Germinal center (tissue), 1 donor: ENCODE measurements around the gene SAV1.
A peak's percentile ranks its signal among the peaks of the same experiment; 100 is the strongest.
"Not testable (repeated sequence)": the region's sequence is repeated elsewhere in the genome, so short reads cannot be mapped to it uniquely, and the experiment has no call there.

Experiments
- DNase-seq: peaks from one replicate; pipeline ENCODE4 v3.0.0; 2012; ENCODE audit warnings: mixed read lengths, low spot score

Gene SAV1

DNA sequence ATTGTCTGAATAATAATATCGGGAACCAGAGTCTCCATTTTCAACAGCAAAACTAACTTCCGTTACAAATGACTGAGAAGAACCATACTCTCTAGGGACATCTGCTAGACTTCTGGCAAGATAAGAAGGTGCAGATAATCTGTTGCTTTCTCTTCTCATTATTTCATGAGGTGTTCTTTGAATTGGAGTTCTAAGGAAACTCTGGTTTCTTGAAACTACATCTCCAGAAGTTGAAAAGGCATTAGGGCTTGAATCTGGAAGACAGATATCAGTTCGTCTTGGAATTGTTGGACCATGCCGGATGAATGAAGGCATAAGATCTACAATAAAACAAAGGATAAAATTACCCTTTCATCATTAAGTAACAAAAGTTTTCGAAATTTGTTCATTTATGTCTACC, 2.8 kb downstream of the SAV1 start:
- not testable (repeated sequence) for DNase-seq

DNA sequence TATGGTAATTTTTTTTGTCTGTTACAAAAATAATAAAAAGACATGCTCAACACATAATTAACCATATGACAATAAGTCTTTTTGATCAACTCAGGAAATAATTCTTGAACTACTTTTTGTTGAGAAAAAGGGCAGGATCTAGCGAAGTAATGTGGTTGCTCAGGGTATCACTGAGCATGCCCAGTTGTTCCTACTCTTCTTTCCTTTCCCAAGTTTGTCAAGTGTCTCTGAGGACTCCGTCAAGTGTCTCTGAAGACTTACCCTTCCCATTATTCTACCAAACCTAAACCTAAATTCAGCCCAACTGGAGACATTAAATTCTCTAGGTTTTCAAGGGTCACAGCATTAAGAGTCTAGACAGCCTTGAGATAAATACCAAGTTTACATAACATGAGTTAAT, 3.5 kb downstream of the SAV1 start:
- DNase-seq: not testable (repeated sequence)

DNA sequence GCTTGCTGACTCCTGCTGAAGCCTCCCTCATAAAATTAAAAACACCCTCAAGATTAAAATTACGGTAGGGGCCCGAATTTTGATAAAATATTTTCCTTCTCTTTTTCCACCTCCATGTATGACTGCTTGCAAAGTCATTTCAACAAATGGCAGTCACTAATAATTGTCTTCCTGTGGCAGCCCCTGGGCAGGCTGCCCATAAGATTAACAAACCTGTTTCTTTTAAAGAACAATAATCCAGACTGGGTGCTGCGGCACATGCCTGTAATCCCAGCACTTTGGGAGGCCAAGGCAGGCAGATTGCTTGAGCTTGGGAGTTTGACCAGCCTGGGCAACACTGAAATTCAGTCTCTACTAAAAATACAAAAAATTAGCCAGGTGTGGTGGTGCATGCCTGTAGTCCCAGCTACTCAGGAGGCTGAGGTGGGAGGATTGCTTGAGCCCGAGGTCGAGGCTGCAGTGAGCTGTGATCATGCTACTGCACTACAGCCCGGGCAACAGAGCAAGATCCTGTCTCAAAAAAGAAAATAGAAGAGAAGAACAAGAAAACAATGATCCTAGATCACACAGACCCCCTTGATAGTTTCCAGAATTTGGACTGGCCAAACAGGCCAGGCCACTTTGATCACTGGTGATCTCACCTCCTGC, 8.7 kb downstream of the SAV1 start:
- DNase-seq: no peak

DNA sequence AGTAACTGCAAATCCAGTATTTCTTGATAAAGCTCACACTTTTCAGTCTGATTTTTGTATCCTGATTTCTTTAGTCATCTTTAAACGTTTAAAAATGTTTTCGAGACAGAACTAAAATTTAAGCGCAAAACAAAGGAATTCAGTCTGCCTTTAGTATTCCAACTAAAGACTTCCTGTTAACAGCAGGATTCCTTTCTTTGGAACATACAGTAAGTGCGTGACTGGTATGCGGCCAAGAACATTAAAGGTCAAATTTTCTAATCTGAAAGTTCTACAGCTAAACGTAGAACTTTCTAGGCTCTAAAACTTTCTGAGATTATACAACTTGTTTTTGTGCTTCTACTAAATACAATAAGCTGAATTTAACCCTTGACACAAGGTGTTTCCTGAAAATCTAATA, 9.9 kb downstream of the SAV1 start:
- no peak for DNase-seq

DNA sequence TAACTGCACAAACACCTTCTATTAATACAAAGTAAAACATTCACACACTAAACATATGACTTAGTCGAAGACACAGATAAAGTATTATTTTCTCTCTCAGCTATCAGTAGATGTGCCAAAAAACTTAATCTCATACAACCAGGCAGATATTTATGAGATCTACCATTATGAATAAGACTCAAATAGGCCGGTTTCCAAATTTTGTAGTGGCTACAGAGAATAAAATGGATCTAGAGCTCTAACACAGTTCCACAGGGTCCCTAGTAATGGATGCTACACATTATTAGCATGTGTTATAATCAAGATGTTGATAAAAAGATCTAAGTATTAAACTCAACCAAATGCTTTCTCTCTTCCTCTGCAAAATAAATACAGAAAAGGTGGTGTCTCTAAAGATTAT, 10.4 kb downstream of the SAV1 start:
- DNase-seq: no peak

DNA sequence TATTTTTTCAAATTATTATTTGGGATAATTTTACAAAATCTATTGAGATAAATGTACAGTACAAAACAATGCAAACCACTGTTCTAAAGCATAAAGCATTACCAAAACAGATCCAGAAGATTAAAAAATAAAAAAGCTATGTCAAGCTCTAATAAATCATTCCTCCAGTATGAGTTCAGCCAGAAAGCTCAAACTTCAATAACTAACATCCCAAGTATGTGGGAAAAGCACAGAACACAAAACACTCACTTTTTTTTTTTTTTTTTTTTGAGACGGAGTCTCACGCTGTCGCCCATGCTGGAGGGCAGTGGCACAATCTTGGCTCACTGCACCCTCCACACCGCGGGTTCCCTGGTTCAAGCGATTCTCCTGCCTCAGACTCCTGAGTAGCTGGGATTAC, 11.3 kb downstream of the SAV1 start:
- no peak for DNase-seq

DNA sequence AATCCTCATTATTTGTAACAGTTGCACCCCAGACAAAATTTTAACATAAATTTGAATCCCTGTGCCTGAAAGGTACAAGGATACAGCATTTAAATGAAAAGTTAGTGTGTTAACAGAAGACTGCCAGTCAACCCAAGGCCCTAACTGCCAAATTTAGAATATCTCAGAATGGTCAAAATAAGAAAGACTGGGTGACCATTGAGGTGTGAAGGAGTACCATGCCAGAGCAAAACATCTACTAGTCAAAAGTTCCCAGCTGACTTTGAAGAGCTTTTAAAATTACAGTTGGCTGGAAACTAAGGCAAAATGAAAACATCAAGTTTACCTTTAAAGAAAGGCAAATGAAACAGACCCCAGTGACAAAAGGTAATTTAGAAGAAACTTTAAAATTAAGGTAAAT, 18.4 kb downstream of the SAV1 start:
- peak; percentile 23 for DNase-seq

DNA sequence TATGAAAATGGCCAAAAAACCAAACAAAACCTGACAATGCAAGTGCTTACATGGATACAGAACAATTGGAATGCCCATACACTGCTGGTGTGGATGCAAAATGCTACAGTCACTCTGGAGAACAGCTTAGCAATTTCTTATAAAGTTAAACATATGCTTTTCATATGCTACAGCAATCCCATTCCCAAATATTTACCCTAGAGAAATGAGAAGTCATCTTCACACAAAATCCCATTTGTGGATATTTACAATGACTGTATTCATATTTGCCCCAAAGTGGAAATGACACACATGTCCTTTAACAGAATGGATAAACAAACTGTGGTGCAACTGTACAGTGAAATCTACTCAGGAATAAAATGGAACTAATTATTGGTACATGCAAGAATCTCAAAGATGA, 20.4 kb downstream of the SAV1 start:
- DNase-seq: no peak

DNA sequence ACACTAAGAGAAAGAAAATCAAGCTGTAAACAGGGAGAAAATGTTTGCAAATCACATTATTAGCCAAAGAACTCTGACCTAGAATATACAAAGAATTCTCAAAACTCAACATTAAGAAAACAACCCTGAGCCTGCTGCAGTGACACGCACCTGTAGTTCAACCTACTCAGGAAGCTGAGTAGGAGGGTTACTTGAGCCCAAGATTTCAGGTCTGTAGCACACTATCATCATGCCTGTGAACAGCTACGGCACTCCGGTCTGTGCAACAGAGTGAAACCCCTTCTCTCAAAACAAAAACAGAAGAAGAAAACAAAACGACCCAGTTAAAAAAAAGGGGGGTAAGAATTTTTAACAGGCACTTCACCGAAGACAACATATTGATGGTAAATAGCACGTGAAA, 20.8 kb downstream of the SAV1 start:
- DNase-seq: peak; percentile 25

DNA sequence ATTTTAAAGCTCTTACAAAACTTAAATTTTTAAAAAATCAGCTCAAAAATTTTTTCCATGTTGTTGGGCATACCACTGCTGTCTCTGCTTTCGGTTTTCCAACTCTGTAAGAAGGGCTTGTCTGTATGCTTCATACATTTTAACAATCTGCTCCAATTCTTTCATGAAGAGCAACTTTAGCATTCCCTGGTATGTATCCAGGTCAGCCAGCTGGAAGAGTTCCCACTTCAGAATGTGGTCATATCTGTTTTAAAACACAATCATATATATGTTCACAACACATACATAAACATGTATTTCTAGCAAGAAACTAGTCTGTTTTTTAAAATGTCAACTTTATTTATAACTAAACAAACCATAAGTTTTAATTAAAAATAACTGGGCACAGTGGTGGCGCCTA, 33.0 kb downstream of the SAV1 start:
- no peak for DNase-seq

DNA sequence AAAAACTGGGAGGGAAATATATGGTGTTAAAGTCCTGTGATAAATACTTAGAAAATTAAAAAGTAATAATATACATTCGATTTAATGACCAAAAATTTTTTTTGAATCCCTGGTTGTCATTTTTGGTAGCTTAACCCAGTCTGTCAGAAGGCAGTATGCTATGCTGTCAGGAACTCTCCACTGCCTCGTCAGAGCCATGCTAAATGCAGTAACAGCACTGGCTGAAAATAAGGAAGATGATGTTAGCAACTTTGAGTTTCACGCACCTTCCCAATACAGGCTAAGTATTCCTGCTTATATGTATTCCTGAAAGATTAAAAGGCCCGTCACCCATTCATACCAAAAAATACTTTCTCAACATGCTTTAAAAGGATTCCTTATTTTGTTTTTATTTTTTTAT, 34.2 kb downstream of the SAV1 start:
- no peak for DNase-seq

DNA sequence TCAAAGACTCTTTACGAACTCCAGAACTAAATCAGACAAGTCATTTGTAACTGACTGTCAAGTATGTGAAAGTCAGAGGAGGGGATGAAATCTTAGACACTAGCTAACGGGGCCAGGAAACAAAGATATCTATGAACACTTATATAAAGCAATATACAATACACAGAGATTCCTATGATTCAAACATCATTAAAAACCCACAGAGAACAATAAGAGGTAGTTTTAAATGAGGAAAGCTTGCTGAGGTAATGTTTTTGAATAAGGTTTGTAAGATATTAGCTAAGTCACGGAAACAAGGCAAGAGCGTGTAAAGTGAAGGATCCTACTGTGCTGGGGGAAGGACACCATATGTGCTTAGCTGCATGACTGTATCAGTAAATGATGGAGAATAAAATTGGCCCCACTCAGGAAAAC, 36.7 kb downstream of the SAV1 start:
- DNase-seq: no peak

DNA sequence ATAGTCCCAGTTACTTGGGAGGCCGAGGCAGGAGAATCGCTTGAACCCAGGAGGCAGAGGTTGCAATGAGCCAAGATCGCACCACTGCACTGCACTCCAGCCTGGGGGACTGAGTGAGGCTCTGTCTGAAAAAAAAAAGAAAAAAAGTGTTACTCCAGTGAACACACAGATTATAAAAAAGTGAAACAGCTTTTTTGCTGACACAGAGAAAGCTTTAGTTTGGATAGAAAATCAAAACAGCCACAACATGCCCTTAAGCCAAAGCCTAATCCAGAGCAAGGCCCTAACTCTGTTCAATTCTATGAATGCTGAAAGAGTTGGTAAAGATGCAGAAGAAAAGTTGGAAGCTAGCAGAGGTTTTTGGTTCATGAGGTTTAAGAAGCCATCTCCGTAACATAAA, 43.2 kb downstream of the SAV1 start:
- not testable (repeated sequence) for DNase-seq

DNA sequence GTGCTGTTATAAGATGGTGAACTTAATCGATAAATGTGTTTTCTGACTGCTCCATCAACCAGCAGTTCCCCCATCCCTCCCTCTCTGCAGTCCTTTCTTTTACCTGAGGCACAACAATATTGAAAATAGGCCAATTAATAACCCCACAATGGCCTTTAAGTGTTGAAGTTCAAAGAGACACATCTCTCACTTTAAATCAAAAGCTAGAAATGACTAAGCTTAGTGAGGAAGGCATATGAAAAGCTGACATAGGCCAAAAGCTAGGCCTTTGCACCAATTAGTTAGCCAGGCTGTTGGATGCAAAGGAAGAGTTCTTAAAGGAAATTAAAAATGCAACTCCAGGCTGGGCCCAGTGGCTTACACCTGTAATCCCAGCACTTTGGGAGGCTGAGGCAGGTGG, 43.7 kb downstream of the SAV1 start:
- DNase-seq: no peak

DNA sequence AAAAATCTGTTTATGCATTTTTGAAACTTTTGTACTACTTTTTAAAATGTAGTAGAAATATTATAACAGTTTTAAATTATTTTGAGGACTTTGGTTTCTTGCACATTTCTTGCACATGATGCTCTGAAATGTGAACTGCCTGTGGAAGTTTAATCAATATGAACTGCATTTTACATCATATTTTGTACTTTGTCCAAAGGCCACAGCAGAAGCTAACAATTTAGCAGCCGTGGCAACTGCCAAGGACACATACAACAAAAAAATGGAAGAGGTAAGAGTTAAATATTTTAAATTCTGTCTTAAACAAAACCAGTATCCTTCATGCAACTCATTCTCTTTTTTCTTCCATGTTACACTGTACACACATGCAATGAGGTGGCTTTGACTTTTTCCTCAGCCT, 45.1 kb downstream of the SAV1 start:
- no peak for DNase-seq

DNA sequence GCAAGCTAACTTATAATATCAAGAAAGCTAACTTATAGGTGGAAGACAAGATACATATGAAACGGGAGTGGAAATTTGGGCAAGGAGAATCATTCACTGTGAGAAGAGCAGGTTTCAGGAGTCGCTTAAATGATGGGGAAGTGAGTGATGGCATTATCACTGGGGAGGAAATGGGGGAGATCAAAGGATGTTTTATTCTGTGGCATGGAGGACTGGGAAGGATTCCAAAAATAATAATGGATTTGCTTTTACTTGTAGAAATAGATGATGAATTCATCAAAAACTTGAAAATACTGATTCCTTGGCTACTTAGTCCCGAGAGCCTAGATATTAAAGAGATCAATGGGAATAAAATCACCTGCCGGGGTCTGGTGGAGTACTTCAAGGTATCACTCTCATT, 47.8 kb downstream of the SAV1 start:
- no peak for DNase-seq

DNA sequence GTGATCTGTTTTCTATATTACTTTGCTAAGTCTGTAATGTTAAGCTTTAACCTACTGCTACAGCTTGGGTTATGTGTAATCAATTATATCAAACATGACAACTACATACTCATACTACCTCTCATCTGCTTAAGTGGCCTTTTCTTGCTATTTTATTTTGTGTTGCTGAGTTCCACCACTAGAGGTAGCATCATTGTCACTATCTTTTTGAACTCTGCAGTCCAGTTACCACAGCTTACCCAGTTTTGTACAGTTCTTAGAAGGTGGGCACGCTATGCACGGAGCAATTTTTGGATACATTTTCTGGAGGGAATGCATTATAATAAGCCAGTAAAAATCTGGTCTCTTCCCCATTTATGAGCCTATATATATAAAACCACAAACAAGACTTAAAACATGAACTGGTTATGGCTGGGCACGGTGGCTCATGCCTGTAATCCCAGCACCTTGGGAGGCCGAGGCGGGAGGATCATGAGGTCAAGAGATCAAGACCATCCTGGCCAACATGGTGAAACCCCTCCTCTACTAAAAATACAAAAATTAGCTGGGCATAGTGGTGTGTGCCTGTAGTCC, 48.5 kb downstream of the SAV1 start:
- peak; percentile 15 for DNase-seq

DNA sequence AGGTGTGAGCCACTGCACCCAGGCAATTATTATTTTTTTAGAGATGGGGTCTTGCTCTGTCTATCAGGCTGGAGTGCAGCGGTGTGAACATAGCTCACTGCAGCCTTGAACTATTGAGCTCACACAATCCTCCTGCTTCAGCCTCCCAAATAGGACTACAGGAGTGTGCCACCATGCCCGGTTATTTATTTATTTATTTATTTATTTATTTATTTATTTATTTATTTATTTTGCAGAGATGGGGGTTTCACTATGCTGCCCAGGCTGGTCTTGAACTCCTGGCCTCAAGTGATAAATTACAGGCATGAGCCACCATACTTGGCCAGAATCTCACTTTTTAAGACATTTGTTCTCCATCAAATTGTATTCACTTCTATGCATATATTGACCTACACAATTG, 51.8 kb downstream of the SAV1 start:
- DNase-seq: no peak

DNA sequence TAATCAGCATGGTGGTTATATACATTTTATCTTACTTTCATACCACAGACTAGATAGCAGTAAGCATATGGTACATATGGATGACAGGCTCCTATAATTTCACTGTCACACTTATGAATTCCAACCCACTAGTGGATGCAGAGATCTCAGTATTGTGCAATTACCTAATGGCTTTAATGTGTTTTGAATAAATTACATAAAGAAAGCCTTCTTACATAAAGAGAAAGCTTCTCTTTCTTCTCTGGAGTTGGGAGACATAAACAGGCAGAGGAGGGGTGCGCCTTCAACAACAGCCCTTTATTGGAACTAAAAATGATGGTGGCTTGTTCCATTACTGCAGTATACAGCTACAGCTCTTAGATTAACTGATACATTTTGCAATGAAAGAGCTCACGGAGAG, 52.6 kb downstream of the SAV1 start:
- DNase-seq: no peak

DNA sequence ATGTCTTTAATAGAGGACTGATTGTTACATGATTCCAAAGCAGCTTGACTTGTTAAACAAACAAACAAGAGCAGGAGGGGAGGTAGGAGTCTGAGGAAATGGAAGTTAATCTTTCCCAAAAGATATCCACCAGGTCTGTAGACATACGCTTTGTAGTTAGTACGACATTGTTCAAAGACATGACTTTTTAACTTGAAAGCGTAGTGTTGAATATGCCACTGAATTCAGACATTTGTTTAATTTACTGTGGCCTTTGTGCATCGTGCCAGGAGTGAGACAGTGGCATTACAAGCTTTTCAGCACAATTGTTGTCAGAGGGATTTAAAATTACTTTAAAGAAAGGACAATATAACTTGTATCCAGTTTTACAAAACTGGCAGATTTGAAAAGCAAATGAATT, 53.0 kb downstream of the SAV1 start:
- no peak for DNase-seq

DNA sequence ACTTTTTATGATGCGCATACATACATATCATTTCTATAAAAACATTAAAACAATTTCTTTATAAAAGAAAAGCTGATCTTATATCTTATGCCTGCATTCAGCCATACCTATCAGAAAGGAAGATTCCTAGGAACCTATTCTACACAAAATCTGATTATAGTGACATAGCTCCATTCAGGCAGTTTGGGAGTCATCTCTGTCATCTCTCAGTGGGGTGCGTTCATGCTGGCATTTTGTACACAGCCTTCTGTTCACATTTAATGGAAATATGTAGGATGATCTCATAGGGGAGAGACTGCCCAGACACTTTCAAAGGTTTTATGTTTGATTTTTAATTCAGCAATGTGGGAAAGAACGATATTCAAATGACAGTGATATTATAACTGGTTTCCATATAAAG, 55.3 kb downstream of the SAV1 start:
- no peak for DNase-seq

DNA sequence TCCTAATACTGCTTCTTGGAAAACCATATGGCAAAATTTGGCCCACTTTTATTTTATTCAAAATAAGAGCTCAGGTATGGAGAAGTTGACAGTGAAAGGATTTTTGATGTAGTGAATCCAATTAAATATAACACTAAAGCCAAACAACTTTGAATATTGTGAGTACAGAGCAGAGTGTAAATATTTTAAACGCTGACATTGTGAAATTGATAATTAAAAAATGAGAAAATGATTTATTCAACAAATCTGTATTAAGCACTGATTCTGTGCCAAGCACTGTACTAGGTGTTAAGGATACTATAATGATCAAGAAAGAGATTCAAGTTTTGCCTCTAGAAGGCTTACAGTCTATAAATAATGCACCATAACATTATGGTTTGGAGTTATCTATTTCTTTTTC, 57.6 kb downstream of the SAV1 start:
- no peak for DNase-seq

DNA sequence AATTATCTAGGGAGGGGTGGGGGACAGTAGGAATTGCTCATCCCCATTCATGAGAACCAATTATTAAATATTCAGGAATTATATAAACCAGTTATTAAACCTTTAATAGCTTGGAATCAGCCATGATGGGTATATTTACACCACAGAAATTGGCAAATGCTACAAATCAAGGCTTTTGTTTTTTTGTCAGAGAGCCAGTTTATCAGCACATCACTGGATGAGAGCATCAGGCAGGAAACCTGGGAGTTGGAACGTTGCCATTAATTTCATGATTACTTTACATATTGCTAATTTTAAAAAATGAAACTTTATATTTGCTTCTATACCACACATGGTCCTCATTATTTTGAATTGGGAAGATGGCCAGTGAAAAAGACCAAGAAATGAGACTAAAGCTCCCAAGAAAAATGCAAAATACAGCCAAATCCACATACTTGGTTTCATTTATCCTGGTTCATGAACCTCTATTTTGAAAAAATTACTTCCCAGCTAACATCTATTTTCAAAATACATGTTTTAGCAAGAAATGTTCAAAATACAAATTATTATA, 59.7 kb downstream of the SAV1 start:
- no peak for DNase-seq

DNA sequence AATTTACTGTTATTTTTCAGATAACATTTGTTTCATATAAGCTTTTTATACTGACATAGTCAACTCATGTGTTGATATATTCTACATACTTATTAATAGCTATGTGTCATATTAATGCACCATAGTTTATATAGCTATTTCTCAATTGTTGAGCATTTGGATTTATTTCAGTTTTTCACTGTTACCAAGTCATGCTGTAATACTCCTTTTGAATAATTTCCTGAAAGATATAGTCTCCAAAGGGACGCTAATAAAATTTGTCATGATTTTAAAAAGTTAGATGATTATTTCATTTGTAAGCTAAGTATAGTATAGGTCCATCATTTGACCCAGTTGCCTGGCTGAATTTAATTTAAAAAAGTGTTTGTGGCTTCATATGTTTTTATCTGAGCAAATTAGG, 60.3 kb downstream of the SAV1 start:
- no peak for DNase-seq
